Activated CD4-positive, alpha-beta T cell treated with anti-CD3 and anti-CD28 coated beads for 48 hours (primary cell): ENCODE data around the gene GARIN5B.

Source experiments
- DNase-seq: peaks from one replicate; pipeline ENCODE4 v3.0.0-alpha.2; 2020

GARIN5B gene

DNA sequence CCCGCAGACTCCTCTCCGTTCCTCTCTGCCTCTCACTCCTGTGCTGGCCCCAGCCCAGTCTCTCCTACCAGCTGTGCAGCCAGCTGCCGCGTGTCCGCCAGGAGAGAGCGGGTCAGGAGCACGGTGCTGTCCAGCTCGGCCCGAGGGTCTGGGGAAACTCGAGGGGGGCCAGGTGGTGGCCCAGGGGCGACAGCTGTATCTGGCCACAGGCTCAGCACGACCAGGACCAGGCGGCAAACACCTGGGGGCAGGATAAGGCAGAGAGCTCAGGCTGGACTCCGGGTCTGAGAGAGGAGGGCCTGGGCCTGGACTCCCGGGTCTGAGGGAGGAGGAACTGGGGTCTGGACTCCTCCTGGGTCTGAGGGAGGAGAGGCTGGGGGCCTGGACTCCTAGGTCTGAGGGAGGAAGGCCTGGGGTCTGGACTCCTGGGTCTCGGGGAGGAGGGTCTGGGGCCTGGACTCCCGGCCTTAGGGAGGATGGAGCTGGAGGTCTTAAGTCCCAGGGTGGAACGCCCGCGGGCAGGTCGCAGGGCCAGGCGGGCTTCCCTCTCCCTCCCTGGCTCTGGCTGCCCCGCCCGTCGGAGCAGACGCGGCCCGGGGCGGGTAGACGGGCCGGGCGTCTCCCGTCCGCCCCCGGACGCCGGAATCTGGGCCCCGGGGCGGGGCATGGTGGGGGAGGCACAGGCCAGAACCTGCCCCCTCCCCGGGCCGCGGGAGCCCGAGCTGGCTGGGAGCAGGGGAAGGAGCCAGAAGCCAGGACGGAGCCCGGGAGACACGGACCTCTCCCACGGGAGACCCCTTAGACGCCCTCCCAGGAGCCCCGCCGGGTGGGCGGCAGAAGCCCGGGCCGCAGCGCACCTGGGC lies 5.9 kb upstream of the GARIN5B start:
- DNase-seq: peak; percentile 42

DNA sequence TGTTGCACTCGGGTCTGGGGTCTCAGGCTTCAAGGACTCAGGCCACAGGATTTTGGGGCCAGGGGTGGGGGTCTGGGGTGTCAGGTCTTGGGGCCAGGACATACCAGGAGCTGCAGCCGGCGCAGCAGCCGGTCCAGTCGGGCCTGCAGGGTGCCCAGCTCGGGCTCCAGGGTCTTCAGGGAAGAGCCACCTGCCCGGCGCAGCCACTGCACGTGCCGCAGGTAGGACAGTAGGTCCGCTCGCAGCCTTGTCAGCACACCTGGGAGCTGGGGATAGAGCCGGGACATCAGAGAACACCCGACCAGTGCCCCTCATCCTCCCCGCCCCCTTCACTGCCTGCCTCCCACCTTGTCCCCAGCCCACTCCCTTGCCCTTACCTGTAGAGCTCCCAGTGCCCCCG lies 5.0 kb upstream of the GARIN5B start:
- no peak for DNase-seq

DNA sequence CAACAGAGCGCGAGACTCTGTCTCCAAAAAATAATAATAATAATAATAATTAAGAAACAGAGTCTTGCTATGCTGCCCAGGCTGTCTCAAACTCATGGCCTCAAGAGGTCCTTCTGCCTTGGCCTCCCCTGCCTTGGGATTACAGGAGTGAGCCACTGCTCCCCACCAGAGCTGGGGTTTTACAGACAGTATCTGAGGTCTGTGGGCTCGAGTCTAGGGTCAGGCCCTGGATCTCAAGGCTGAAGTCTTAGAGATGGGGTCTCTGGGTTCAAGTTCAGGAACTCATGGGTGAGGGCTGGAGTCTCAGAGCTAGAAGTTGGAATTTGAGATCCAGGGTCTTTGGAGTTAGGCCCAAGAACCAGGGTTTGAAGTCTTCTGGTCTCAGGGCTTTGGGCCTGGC lies 3.7 kb upstream of the GARIN5B start:
- DNase-seq: no peak

DNA sequence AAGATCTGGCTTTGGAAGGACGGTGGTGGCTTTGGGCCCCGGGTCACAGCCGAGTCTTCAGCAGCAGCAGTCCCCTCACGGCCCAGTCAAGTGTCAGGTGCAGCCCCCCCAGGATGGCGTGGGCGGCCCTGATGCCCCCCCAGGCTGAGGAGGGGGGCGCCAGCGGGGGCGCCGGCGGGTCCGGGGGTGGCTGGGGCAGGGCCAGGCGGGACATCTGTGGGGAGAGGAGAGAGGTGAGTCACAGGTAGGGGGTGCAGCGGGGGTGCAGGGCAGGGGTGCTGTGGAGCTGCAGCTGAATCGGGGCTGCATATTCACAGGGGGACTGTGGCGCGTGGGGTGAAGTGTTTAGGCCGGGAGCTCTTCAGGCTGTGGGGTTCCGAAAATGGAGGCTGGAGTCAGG lies 2.9 kb upstream of the GARIN5B start:
- DNase-seq: no peak

DNA sequence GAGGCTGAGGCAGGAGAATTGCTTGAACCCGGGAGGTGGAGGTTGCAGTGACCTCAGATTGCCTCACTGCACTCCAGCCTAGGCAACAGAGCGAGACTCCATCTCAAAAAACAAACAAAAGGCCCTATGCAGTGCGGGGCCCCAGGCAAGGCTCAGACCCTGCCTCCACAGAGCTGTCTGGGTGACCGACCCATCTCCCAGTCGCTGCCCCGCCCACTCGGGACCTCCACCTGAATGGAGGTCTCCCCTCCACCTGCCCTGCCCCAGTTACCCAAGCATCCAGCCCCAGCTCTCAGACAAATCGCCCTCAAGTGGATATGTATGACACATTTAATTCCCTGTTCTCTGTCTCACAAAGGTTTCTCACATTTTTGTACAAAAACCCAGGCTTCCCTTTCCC lies 2.2 kb upstream of the GARIN5B start:
- DNase-seq: no peak

DNA sequence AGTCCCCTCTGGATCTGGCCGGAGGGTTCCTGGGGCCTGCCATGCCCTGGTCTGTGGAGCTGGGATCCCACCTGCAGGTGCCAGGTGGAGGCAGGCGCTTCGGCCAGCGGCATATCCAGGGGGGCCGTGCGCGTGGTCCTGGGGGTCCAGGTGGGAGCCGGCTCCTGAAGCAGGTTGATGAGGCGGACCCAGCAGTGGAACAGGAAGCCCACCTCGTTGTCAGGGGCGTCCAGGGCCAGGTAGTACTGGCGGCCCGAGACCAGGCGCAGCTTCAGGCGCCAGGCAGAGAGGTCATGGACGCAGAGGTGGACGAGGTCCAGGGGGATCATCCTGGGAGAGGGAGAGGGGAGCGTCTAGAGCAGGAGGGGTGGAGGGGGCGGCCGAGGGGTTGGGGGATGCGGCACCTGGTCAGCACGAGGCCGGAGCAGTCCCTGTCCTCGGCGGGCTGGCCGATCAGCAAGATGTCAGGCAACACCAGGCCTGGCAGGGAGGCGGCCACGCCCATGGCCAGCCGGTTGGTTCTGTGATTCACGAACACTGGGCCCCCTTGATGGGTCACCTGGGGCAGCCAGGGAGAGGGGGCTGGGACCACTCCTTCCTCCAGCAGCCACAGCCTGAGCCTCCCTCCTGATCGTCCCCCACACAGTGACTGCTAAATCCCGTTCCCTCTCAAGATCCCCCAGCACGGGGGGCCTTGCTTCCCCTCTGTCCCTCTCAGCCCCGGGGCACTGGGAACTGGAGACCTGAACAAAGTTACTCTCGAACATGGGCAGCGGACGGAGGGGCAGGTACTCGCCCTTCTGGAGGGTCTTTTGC lies 678 bp downstream of the GARIN5B start:
- DNase-seq: no peak

DNA sequence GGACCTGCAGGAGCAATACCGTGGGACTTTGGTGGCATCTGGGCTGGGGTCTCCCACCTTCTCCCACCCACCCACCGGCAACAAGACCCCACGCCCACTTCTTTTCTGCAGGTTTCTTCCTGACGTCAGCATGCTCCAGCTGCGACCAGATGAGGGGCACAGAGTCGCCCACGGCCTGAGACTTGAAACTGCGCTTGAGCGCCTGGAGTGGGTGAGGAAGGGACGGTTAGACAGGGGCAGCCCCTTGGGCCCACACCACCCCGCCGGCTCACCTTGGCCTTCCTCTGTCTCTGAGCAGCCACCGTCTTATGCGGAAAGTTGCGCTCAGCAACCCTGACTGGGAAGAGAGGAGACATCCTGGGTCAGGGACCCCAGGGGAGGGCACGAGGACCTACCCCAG lies 2.2 kb downstream of the GARIN5B start:
- no peak for DNase-seq

DNA sequence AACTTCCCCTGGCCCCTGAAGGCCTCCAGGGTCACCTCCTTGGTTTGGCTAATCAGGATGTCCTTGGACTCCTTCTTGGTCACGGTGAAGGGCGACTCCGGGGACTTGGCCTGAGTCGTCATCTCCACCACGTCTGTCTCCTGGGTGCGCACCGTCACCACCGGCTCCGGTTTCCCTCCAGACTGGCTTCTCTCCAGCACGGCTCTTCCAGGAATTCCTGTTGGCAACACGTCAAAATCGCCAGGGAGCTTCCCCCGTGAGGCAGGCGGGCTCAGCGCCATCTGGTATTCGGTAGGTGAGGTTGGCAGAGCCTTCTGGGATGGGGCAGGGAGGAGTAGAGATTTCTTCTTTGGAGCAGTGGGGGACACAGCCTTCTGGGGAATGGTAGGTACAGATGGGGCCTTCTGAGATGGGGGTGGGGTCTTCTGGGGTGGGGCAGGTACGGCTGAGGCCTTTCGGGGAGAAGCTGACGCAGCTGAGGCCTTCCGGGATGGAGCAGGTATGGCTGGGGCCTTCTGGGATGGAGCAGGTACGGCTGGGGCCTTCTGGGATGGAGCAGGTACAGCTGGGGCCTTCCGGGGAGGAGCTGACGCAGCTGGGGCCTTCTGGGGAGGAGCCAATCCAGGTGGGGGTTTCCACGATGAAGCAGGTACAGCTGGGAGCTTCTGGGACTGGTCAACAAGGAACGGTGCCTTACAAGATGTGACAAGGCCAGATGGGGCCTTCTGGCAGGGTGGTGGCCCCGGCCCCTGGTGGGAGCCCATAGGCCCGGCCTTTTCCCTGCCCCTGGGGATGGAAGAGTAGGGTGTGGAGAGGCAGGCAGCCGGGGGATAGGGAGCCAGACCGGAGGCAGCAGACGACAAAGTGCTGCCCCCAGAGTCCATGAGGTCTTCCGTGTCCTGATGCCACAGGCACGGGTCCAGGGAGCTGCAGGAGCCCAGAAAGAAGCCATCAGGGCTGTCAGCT lies 3.8 kb downstream of the GARIN5B start:
- DNase-seq: no peak

DNA sequence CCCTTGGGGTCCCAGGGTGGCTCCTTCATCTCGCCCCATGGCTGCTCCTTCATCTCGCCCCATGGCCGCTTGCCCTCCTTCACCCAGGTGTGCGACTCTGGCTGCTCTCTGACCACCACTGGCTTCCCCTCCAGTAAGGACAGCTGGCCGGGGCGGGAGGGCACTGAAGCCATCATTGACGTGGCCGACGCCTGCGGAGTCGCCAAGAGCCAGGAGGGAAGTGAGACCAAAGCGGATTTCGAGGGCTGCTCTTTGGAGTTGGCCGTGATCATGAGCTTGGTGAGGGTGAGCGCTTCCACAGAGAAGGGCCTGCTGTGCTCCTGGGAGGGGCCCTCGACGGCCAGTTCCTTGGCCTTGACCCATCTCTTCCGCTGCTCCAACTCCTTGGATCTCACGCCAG lies 4.6 kb downstream of the GARIN5B start:
- no peak for DNase-seq

DNA sequence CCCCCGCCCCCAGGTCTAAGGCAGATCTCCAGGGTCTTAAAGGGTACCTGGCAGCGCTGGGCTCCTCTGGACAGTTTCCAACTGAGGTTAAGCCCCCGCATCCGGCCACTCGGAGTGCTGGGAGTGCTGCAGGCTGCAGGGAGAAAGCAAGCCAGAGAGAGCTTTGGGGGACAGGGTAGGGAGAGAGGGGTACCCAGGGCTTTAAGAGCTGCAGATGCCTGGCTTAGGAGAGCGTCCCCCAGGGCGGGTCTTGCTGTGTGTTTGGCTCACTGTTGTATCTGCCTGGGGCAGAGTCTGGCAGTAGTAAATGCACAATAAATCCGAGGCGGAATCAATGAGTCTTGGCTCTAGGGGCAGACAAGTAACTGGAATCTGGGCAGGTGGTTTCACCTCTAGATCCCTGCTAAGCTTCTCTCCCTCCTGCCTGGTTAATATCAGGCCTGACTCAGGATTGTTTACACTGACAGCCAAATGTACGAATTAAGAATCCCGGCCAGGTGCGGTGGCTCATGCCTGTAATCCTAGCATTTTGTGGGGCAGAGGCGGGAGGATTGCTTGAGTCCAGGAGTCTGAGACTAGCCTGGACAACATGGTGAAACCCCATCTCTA lies 7.7 kb downstream of the GARIN5B start:
- no peak for DNase-seq

DNA sequence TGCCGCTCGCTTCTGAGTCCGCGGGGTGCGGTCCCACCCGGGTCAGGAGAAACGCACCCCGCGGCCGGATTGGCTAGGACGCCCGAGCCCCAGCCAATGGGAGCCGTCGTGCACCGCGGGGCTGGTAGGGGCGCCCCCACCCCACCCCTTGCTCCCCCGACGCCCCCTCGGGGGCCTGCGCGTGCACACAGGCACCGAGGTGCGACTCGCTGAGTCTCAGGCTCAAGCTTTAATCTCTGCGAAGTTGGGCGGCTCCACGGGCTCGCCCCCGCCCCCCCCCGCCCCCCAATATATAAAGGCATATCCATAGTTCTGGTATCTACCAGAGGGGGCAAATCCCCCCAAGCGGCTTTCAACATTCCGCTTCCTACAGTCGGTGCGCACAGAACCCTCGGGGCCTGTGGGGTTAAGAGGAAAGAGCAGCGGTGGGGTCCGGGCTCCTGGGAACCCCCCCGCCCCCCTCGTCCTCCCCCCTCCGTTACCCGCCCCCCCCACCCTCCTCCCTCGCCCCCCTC lies 8.3 kb downstream of the GARIN5B start, which contains the start of gene COX6B2:
Gene COX6B2, minus strand, starts transcription at position 22 of the 515 bp plus-strand sequence. CDS start 198 bp downstream, outside the sequence.
- no peak for DNase-seq

DNA sequence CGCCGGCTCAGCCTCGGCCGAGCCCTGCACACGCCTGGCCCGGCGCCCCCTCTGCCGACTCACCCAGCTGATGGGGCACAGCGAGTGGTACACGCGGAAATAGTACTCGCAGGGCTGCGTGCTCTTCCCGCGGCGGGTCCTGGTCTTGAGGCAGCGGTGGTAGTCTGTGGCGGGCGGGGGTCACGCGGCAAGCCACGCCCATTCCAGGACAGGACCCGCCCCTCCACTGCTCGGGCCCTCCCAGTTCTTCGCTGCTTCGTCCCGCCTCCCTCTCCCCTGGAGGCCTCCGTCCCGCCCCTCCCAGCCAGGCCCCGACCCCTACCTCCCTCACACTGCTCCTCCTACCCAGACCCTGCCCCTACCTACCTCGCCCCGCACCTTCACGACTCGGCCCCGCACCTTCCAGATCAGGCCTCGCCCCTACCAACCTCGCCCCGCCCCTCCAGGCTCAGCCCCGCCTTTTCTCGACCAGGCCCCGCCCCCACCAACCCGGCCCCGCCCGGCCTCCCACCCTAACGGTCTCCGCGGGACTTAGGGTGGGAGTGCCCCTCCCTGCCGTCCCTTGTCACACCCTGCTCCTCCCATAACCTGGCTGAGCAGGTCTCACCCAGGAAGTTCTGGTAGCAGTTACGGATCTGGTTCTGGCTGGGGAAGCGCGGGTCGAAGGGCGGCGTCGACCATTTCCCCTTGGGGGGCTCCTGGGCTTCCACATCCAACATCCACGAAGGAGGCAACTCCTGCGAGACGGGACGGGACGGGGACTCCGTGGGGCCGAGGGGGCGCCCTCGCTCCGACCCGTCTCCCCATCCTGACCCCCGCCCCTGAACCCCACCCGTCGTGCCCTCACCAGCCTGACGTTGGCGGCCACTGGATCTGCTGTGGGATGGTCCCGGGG lies 9.0 kb downstream of the GARIN5B start:
- DNase-seq: peak; percentile 67

DNA sequence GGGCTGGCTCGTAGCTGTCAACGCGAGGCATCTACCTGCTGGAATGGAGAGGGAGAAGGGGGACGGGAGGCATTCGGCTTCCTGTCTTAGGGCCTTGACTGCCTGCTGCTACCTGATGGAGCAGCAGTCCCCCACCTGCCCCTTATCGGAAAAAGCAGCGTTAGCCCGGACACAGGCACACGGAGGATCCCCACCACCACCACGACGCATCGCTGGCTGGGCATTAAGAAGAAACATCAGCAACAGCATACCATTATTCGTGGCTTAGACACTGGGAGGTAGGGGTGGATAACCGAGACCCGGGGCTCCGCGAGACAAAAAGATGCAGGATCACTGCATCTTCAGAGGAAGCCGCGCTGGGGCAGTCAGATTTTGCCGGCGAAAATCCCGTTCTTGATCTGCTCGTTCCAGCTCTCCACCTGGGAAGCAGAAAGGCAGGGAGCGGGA lies 9.7 kb downstream of the GARIN5B start:
- no peak for DNase-seq

DNA sequence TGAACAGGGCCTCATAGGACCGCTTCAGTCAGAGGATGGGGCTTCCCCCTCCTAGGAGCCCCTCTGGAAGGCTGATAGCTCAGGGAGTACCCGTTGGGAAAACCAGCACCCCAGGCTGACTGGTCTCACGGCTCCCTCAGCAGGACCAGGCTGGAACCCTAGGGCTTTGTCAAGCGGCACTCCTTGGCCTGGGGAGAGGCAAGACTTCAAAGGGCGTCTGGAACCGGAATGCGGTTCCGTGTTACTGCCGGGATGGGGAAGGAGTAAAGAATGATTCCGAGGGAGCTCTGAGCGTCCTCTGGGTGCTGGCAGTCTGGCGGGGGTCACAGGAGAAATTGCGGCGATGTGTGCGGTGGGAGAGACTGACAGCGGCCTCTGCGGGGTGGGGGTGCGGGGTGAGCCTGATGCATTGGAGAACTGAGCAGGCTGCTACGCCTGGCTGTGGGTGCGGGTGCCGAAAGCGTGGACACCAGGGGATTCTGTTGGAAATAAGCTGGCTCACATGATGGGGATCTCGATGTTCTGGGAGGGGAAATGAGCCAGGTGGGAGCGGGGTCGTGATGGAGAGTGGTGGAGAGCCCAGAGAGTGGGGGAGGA lies 10.4 kb downstream of the GARIN5B start:
- no peak for DNase-seq

DNA sequence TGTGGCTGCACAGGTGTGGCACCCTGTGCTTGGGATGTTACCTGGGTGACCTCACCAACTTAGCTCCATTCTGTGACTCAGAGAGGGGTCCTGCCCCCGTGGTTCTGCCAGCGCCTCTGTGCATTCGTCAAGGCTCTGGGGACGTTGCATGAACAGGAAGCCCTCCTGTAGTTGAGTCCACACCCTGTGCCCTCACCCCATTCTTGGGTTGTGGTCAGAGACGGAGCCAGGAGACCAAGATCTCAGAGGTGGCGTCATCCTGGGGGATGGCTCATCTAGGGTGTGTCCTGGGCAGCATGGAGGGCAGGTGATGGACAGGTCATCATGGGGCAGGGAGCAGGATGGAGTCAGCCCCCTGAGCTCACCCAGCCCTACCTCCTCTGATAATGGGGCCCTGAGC lies 11.0 kb downstream of the GARIN5B start:
- DNase-seq: no peak

DNA sequence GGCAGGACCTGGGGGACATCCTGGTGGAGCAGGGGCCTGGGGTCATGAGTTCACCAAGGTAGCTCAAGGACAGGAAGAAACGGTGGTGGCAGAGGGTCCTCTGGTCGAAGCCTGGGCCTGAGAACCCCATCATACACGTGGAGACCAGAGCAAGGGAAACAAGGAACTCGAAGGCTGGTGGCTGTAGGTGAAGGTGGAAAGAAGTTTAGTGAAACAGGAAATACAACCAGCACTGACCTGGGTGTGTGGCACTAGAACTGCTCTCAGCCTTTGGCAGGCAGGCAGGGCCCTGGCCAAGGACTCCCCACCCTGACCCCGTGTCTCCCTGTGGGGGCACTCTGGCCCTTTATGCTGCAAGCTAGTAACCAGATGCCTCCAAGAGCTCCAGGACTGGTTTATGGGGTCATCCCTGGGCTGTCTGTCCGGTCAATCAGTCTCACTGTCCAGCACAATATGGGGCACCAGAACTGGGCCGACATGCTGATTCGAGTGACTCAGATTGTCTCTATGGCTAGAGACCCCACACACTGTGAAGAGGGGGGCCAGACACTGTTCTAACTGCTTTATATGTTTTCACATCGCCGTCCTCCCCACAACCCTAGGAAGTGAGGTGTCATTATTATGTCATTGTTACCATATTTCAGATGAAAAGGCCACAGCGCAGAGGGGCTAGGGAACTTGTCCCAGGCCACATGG lies 12.3 kb downstream of the GARIN5B start:
- DNase-seq: no peak

DNA sequence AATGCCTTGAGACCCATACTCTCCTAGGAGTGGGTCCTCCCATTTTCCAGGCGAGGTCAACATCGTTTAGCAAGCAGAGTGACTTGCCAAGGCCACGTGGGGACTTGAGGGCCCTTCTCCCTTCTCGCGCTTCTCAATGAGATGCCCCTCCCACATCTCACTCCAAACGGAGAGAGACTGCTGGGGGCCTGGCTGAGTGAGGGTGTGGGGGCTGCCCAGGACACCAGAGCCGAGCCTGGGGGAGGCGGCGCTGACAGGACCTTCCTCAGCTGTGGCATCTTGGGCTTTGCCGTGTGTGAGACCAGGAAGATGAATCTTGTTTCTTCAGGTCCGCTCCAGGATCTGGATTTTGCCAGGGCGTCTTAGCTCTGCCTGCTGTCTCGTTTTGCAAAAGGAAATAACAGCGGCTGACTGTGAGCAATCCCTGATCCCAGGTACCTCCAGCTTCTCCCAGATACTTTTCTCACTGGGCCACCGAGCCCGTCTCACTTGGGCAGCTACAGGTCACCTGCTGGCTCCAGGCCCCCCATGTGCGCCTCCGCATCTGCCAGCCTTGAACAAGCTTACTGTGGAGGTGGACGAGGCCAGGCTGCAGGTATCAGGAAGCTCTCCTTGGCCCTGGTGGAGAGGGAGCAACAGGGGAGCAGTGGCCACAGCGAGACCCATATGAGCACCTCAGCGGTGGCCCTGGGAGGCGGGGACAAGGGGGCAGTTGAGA lies 14.6 kb downstream of the GARIN5B start:
- no peak for DNase-seq

DNA sequence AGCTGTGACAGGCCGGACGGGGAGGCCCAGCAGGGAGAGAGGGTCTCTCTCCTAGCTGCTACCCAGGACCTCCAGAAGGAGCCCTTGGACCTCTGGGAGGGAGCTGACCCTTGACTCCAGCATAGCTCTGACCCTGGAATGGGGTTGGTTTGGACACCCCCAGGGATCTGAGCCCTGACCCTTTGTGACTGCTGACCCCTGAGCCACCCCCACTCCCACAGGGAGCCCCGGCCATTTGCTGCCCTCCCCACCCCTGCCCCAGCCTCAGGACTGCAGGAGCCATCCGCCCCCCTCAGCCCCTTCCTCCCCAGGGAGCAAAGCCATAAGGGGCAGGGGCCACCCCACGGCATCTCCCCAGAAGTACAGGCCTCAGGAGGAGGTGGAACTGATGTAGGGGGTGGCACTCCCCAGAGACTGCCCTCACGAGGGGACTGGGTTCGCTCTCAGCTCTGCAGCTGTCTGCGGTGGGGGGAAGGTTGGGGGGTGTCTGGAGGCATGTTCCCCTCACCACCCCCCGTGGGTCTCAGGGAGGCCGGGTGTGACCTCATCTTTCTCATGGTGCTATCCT lies 15.5 kb downstream of the GARIN5B start:
- no peak for DNase-seq
